Heart left ventricle (tissue), 13 donors: ENCODE measurements around the gene TET3.

ENCODE experiments used
- POLR2A ChIP-seq, 2 donors: fragments of 450-650 bp; IDR thresholded peaks; one replicate each; pipeline ENCODE4 v1.6.1; 2017; ENCODE audit warnings: antibody characterized with exemption in 2 of 2, mild to moderate bottlenecking in 2 of 2, moderate library complexity in 2 of 2
- TF ChIP-seq, protein P1 (sequence below), 12 donors: fragments of 200-600 bp; sonication (generic) in 4 of 12; IDR thresholded peaks; one replicate each; pipeline versions ENCODE4 v1.5.0 to v1.8.0; 2018 to 2022; ENCODE audit warnings: antibody characterized with exemption in 12 of 12, mild to moderate bottlenecking in 5 of 12
- donor health status: ischemic (EF 13 %, LVEDD 7.1; RV severe dilation, severe dysfunction).
- donor health status: DM: no; HTN: yes; CAD: no.
- donor health status: DM: no; HTN: no; CAD: no.
- donor health status: ischemic (EF 25% LVEDD 6.9; RV normal size, moderate dysfunction).
- donor health status: ischemic (EF 25% LVEDD 5.7; RV mildly dilated, moderate dysfunction).
- donor health status: ischemic (EF 35%, LVEDD 5.7; RV mildly dilated, moderate dysfunction).
- donor health status: nonischemic (EF 11% LVEDD 7.7; RV severe dilation, severe dysfunction).
- donor health status: DM: yes; HTN: yes; CAD: no.
- donor health status: PGD.
- donor health status: ischemic (EF 29% LVEDD 5.4; RV normal size, mild dysfunction).
- donor health status: nonischemic (EF 23%, LVEDD 6.1; RV moderate dilation, normal function).

DNA sequence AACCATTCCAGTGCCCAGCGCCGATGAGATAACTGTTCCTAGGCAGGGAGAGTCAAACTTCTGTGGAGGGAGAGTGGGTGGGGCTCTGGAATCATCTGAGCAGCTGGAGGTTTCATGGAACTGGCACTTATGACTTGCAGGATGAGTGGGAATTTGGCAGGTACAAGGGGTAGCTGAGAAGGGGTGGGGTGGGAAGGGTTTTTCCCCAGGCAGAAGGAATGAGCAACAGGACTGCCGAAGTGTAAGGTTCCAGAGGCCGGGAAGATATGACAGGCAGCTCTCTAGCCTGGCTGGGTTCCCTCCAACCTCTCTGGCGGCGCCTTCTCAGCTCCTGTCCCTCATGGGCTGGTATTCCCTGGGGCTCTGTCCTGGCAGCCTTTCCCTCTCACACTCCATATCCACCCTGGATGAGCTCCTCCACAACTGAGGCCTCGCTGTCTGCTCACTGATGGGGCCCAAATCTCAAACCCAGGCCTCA lies 2.5 kb upstream of the TET3 start:
- TF ChIP-seq, protein P1, sequence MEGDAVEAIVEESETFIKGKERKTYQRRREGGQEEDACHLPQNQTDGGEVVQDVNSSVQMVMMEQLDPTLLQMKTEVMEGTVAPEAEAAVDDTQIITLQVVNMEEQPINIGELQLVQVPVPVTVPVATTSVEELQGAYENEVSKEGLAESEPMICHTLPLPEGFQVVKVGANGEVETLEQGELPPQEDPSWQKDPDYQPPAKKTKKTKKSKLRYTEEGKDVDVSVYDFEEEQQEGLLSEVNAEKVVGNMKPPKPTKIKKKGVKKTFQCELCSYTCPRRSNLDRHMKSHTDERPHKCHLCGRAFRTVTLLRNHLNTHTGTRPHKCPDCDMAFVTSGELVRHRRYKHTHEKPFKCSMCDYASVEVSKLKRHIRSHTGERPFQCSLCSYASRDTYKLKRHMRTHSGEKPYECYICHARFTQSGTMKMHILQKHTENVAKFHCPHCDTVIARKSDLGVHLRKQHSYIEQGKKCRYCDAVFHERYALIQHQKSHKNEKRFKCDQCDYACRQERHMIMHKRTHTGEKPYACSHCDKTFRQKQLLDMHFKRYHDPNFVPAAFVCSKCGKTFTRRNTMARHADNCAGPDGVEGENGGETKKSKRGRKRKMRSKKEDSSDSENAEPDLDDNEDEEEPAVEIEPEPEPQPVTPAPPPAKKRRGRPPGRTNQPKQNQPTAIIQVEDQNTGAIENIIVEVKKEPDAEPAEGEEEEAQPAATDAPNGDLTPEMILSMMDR (IDR thresholded peaks at IDR 0.05): no peak
- no peak for TF ChIP-seq POLR2A (IDR thresholded peaks at IDR 0.05)
